Uterus (tissue), 2 donors: ENCODE measurements around the gene C2CD3.

Experiments
- CTCF ChIP-seq, 4 experiments: fragments of 200-600 bp in 2 of 4; fragments of 450-650 bp in 2 of 4; sonication (generic) in 2 of 4; IDR thresholded peaks; one replicate each; pipeline ENCODE4 v1.5.1; 2016 to 2019; ENCODE audit warnings: antibody characterized with exemption in 4 of 4, mild to moderate bottlenecking in 2 of 4, moderate library complexity in 1 of 4
- POLR2A ChIP-seq, 2 donors: fragments of 450-650 bp; IDR thresholded peaks; one replicate each; pipeline ENCODE4 v1.6.1; 2016; ENCODE audit warnings: antibody characterized with exemption in 2 of 2, mild to moderate bottlenecking in 1 of 2, moderate library complexity in 1 of 2

GRCh38 chr11:74144592-74144991 is 26.2 kb downstream of the C2CD3 start:
- TF ChIP-seq CTCF (IDR thresholded peaks at IDR 0.05) (no peak), POLR2A (IDR thresholded peaks at IDR 0.05) (no peak)
